GM21526 (cell line): Measurements from ENCODE around the gene STK10.

ENCODE experiments used
- ATAC-seq: cut with Tn5 transposase; IDR thresholded peaks from one replicate; pipeline ENCODE4 v1.9.1; 2021; ENCODE audit warnings: moderate library complexity; ENCODE audit not compliant: unreplicated experiment, low FRiP score

The STK10 gene

GRCh38 chr5:172093965-172094364 lies 94.1 kb downstream of the STK10 start:
- no peak for ATAC-seq

GRCh38 chr5:172093559-172093958 lies 94.5 kb downstream of the STK10 start:
- ATAC-seq = no peak

- no peak for ATAC-seq
These were observed 95.9 kb downstream of the STK10 start for GRCh38 chr5:172091956-172092732.

GRCh38 chr5:172090976-172091547 lies 97.0 kb downstream of the STK10 start:
- ATAC-seq = no peak

GRCh38 chr5:172089298-172090117 lies 98.5 kb downstream of the STK10 start:
- ATAC-seq = no peak

- ATAC-seq = no peak
These were observed 99.2 kb downstream of the STK10 start for GRCh38 chr5:172088801-172089200.

GRCh38 chr5:172086194-172086975 lies 101.6 kb downstream of the STK10 start:
- ATAC-seq = no peak

- ATAC-seq = no peak
These were observed 102.3 kb downstream of the STK10 start for GRCh38 chr5:172085738-172086137.

- ATAC-seq = no peak
These were observed 105.8 kb downstream of the STK10 start for GRCh38 chr5:172082180-172082579.

- no peak for ATAC-seq
These were observed 108.1 kb downstream of the STK10 start for GRCh38 chr5:172079876-172080275.

GRCh38 chr5:172078726-172079345 lies 109.2 kb downstream of the STK10 start:
- ATAC-seq = no peak

- no peak for ATAC-seq
These were observed 110.2 kb downstream of the STK10 start for GRCh38 chr5:172077664-172078425.

GRCh38 chr5:172076761-172077244 lies 111.2 kb downstream of the STK10 start:
- ATAC-seq = no peak

- no peak for ATAC-seq
These were observed 112.4 kb downstream of the STK10 start for GRCh38 chr5:172075656-172076055.

GRCh38 chr5:172074896-172075295 lies 113.1 kb downstream of the STK10 start:
- ATAC-seq = no peak

GRCh38 chr5:172071309-172071875 lies 116.6 kb downstream of the STK10 start:
- ATAC-seq = no peak

- no peak for ATAC-seq
These were observed 122.5 kb downstream of the STK10 start for GRCh38 chr5:172065431-172066065.

GRCh38 chr5:172064766-172065165 lies 123.3 kb downstream of the STK10 start:
- no peak for ATAC-seq

- no peak for ATAC-seq
These were observed 123.7 kb downstream of the STK10 start for GRCh38 chr5:172064358-172064757.
